GM13977 (cell line): ENCODE measurements around the gene GPR18.
"Not testable (repeated sequence)": the region's sequence is repeated elsewhere in the genome, so short reads cannot be mapped to it uniquely, and the experiment has no call there.

Source experiments
- DNase-seq: peaks from one replicate; pipeline ENCODE4 v3.0.0; 2012; ENCODE audit warnings: low spot score
- CTCF ChIP-seq: IDR thresholded peaks from 2 replicates; pipeline ENCODE4 v1.5.1; 2012; ENCODE audit warnings: mild to moderate bottlenecking, control low read depth; ENCODE audit not compliant: insufficient read depth; ENCODE audit errors: extremely low read depth, missing control alignments
- in situ Hi-C: fragments of 300-500 bp; cut with MboI; formaldehyde crosslinking; loops from one replicate; pipeline ENCODE4 v1.12.0; 2022; ENCODE audit warnings: low sequenced_read_pairs, low pct_unique_long_range_greater_than_20kb, mixed read lengths, inconsistent platforms; ENCODE audit not compliant: unreplicated experiment

Gene GPR18

GRCh38 chr13:99218126-99218525 lies 40.1 kb downstream of the GPR18 start:
- no peak for DNase-seq
- in situ Hi-C loops, result no loop called here
- no peak for TF ChIP-seq CTCF

GRCh38 chr13:99217461-99218110 lies 40.6 kb downstream of the GPR18 start:
- no peak for DNase-seq
- in situ Hi-C loops, result no loop called here
- TF ChIP-seq CTCF, result no peak

GRCh38 chr13:99215184-99215830 lies 42.9 kb downstream of the GPR18 start:
- in situ Hi-C loops, result no loop called here
- no peak for TF ChIP-seq CTCF
- no peak for DNase-seq

- in situ Hi-C loops, result no loop called here
- DNase-seq, result no peak
- TF ChIP-seq CTCF, result no peak
These were observed 43.4 kb downstream of the GPR18 start for GRCh38 chr13:99214731-99215130.

GRCh38 chr13:99214232-99214631 lies 43.9 kb downstream of the GPR18 start:
- DNase-seq, result peak; percentile 69
- in situ Hi-C loops, result no loop called here
- no peak for TF ChIP-seq CTCF

- no peak for TF ChIP-seq CTCF
- in situ Hi-C loops, result no loop called here
- no peak for DNase-seq
These were observed 46.7 kb downstream of the GPR18 start for GRCh38 chr13:99211421-99212035.

GRCh38 chr13:99210627-99211026 lies 47.6 kb downstream of the GPR18 start:
- DNase-seq, in situ Hi-C loops: not testable (repeated sequence)
